ENCODE measurements around the gene BATF3.

GRCh38 chr1:212686069-212686468, 13.6 kb downstream of the BATF3 start:
- TF ChIP-seq CTCF (IDR thresholded peaks at IDR 0.05) (no peak), POLR2A (IDR thresholded peaks at IDR 0.05) (no peak), EP300 (IDR thresholded peaks at IDR 0.05) (no peak)
